Stimulated activated CD4-positive, alpha-beta T cell treated with anti-CD3 and anti-CD28 coated beads, Interleukin-1b, Interleukin-23, amount 100 ng/mL, for 48 hours (primary cell): ENCODE results near the gene B3GALT6.
A peak's percentile ranks its signal among the peaks of the same experiment; 100 is the strongest.

Source experiments
- DNase-seq: peaks from one replicate; pipeline ENCODE4 v3.0.0-alpha.2; 2020

The B3GALT6 gene

GRCh38 chr1:1202831-1203560 lies 29.0 kb upstream of the B3GALT6 start:
- peak; percentile 2 for DNase-seq

GRCh38 chr1:1203561-1204424 lies 28.2 kb upstream of the B3GALT6 start:
- peak; percentile 1 for DNase-seq

GRCh38 chr1:1204425-1204920 lies 27.6 kb upstream of the B3GALT6 start:
- no peak for DNase-seq

- DNase-seq = peak; percentile 4
Observed at GRCh38 chr1:1204998-1205768, 26.9 kb upstream of the B3GALT6 start.

GRCh38 chr1:1205769-1206375 lies 26.2 kb upstream of the B3GALT6 start:
- DNase-seq = peak; percentile 6

GRCh38 chr1:1206376-1206965 lies 25.6 kb upstream of the B3GALT6 start, which contains the start of gene TNFRSF18:
Gene TNFRSF18, minus strand, starts transcription at chr1:1206592. Its CDS starts 21 bp downstream, at chr1:1206571.
- DNase-seq = peak; percentile 46

- DNase-seq = peak; percentile 10
Observed at GRCh38 chr1:1206966-1207531, 25.0 kb upstream of the B3GALT6 start.

GRCh38 chr1:1207571-1207892 lies 24.5 kb upstream of the B3GALT6 start:
- DNase-seq = no peak

GRCh38 chr1:1208713-1209433 lies 23.2 kb upstream of the B3GALT6 start:
- peak; percentile 58 for DNase-seq

- peak; percentile 1 for DNase-seq
Observed at GRCh38 chr1:1210726-1211540, 21.1 kb upstream of the B3GALT6 start.

- peak; percentile 4 for DNase-seq
Observed at GRCh38 chr1:1211541-1212441, 20.2 kb upstream of the B3GALT6 start.

GRCh38 chr1:1212780-1213344 lies 19.2 kb upstream of the B3GALT6 start:
- peak; percentile 42 for DNase-seq

- DNase-seq = peak; percentile 32
Observed at GRCh38 chr1:1213345-1214265, 18.4 kb upstream of the B3GALT6 start, which contains the start of gene TNFRSF4. Gene TNFRSF4, minus strand, starts transcription at chr1:1214153. Its CDS starts 26 bp downstream, at chr1:1214127.

GRCh38 chr1:1215080-1215676 lies 16.9 kb upstream of the B3GALT6 start:
- no peak for DNase-seq

- no peak for DNase-seq
Observed at GRCh38 chr1:1215881-1216605, 16.0 kb upstream of the B3GALT6 start.
